ENCODE measurements around the gene TBX18. TPM values are rescaled to one million over a fixed set of nuclear protein-coding genes. Genes with fewer than 3 reads are reported as not detected.
A peak's percentile ranks its signal among the peaks of the same experiment; 100 is the strongest.

TBX18 gene
- total and polyA plus RNA-seq, 2 donors from 2014 or later = 4.1 TPM; not detected in 1

GRCh38 chr6:84798257-84798656 is 33.9 kb upstream of the TBX18 start:
- DNase-seq (peak in 2 of 5 donors; percentile 9 to 73), FAIRE-seq (no peak)
- Histone ChIP-seq H3K9ac (ENCODE audit: low read length in 3 of 3) (no peak overlapping the region), H3K9me3 (ENCODE audit: control insufficient read depth in 2 of 3, insufficient read depth in 1 of 3, low read length in 3 of 3) (no peaks in the 10 kb centered on the region), H3K36me3 (ENCODE audit: control insufficient read depth in 2 of 3, insufficient read depth in 3 of 3, low read length in 3 of 3) (no peaks in the 10 kb centered on the region), H3K4me1 (ENCODE audit: control insufficient read depth in 2 of 3, insufficient read depth in 2 of 3, low read depth in 1 of 3, low read length in 3 of 3) (no peaks in the 10 kb centered on the region), H3K27me3 (ENCODE audit: control insufficient read depth, insufficient read depth, low read length) (no peaks in the 10 kb centered on the region), H3K27ac (ENCODE audit: low read depth in 2 of 2, low read length in 2 of 2) (no peak overlapping the region), H3K4me3 (ENCODE audit: low read length in 3 of 3) (no peak overlapping the region)
- intact Hi-C loops (cut with DNase I) = no loop called here
- no peak for TF ChIP-seq CTCF (IDR thresholded peaks at IDR 0.05; ENCODE audit: borderline replicate concordance, extremely low read depth, insufficient read depth)

GRCh38 chr6:84796343-84796742 is 31.9 kb upstream of the TBX18 start:
- H3K9ac ChIP-seq (ENCODE audit: low read length in 3 of 3) = no peak overlapping the region
- H3K27ac ChIP-seq (ENCODE audit: low read depth in 2 of 2, low read length in 2 of 2) = no peak overlapping the region
- no peak for FAIRE-seq

DNA sequence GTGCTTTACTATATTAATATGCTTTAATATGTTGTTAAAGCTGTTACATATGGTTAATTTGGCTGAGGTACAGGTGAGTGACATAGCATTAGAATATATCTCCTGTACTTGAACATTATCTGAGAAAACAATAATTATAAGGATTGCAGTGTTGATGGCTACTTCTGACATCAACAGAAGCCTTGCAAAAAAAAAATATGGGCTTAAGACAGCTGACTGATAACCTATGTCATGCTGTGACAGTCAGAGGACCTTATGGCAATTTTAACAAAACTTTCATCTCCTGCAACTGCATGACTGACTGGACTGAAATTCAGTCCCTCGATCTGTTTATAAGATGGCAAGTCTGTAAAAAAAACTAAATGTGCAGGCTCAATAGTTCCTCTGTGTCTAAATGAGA is 27.5 kb upstream of the TBX18 start:
- Histone ChIP-seq H3K4me3 (ENCODE audit: low read length in 3 of 3) (no peak overlapping the region), H3K9me3 (ENCODE audit: control insufficient read depth in 2 of 3, insufficient read depth in 1 of 3, low read length in 3 of 3) (no peaks in the 10 kb centered on the region), H3K9ac (ENCODE audit: low read length in 3 of 3) (no peak overlapping the region), H3K27me3 (ENCODE audit: control insufficient read depth, insufficient read depth, low read length) (no peaks in the 10 kb centered on the region), H3K36me3 (ENCODE audit: control insufficient read depth in 2 of 3, insufficient read depth in 3 of 3, low read length in 3 of 3) (no peaks in the 10 kb centered on the region), H3K4me1 (ENCODE audit: control insufficient read depth in 2 of 3, insufficient read depth in 2 of 3, low read depth in 1 of 3, low read length in 3 of 3) (no peaks in the 10 kb centered on the region), H3K27ac (ENCODE audit: low read depth in 2 of 2, low read length in 2 of 2) (no peak overlapping the region)
- FAIRE-seq (no peak), DNase-seq (no peak)
- intact Hi-C loops (cut with DNase I) = no loop called here
- no peak for TF ChIP-seq CTCF (IDR thresholded peaks at IDR 0.05; ENCODE audit: borderline replicate concordance, extremely low read depth, insufficient read depth)

More at GRCh38 chr6:84796343-84796742, 31.9 kb upstream of the TBX18 start:
- H3K36me3 ChIP-seq (ENCODE audit: control insufficient read depth in 2 of 3, insufficient read depth in 3 of 3, low read length in 3 of 3) = no peaks in the 10 kb centered on the region
- no peaks in the 10 kb centered on the region for H3K4me1 ChIP-seq (ENCODE audit: control insufficient read depth in 2 of 3, insufficient read depth in 2 of 3, low read depth in 1 of 3, low read length in 3 of 3)
- H3K4me3 ChIP-seq (ENCODE audit: low read length in 3 of 3) = no peak overlapping the region
- DNase-seq = no peak
- H3K27me3 ChIP-seq (ENCODE audit: control insufficient read depth, insufficient read depth, low read length) = no peaks in the 10 kb centered on the region
- H3K9me3 ChIP-seq (ENCODE audit: control insufficient read depth in 2 of 3, insufficient read depth in 1 of 3, low read length in 3 of 3) = no peaks in the 10 kb centered on the region
- intact Hi-C loops (cut with DNase I) = no loop called here
- no peak for TF ChIP-seq CTCF (IDR thresholded peaks at IDR 0.05; ENCODE audit: borderline replicate concordance, extremely low read depth, insufficient read depth)

GRCh38 chr6:84791233-84791632 is 26.8 kb upstream of the TBX18 start:
- no peaks in the 10 kb centered on the region for H3K9me3 ChIP-seq (ENCODE audit: control insufficient read depth in 2 of 3, insufficient read depth in 1 of 3, low read length in 3 of 3)
- TF ChIP-seq CTCF (IDR thresholded peaks at IDR 0.05; ENCODE audit: borderline replicate concordance, extremely low read depth, insufficient read depth) = no peak
- H3K27me3 ChIP-seq (ENCODE audit: control insufficient read depth, insufficient read depth, low read length) = no peaks in the 10 kb centered on the region
- no peaks in the 10 kb centered on the region for H3K36me3 ChIP-seq (ENCODE audit: control insufficient read depth in 2 of 3, insufficient read depth in 3 of 3, low read length in 3 of 3)
- H3K27ac ChIP-seq (ENCODE audit: low read depth in 2 of 2, low read length in 2 of 2) = no peak overlapping the region
- DNase-seq (no peak), FAIRE-seq (no peak)
- H3K9ac ChIP-seq (ENCODE audit: low read length in 3 of 3) = no peak overlapping the region
- H3K4me3 ChIP-seq (ENCODE audit: low read length in 3 of 3) = no peak overlapping the region
- intact Hi-C loops (cut with DNase I) = no loop called here
- H3K4me1 ChIP-seq (ENCODE audit: control insufficient read depth in 2 of 3, insufficient read depth in 2 of 3, low read depth in 1 of 3, low read length in 3 of 3) = no peaks in the 10 kb centered on the region
